ENCODE results near the gene TM9SF1. TPM values are rescaled to one million over a fixed set of nuclear protein-coding genes. Genes with fewer than 3 reads are reported as not detected.

Gene TM9SF1
- total and polyA plus RNA-seq, 2 of the 13 experiments (the other 11 are each of a cell fraction or from before 2014, with no cell fraction given), result 83.2 to 110 TPM

- no peak for TF ChIP-seq ZEB1 (IDR thresholded peaks at IDR 0.05; ENCODE audit: insufficient replicate concordance, low read depth)
- TF ChIP-seq ZNF510 (CRISPR knock-in tag; IDR thresholded peaks at IDR 0.05; ENCODE audit: low read depth), result peak; percentile 86; the same call in 1 of the 2 replicates
- TF ChIP-seq TRIM24 (CRISPR knock-in tag; IDR thresholded peaks at IDR 0.05), result no peak
- TF ChIP-seq SIN3B (IDR thresholded peaks at IDR 0.05; ENCODE audit: low read length), result no peak
- TF ChIP-seq NR2F1 (CRISPR knock-in tag; IDR thresholded peaks at IDR 0.05), result peak in 1 of 2 experiments; percentile 46; a peak in 1 of 4 replicates
- TF ChIP-seq ZBTB34 (CRISPR knock-in tag; IDR thresholded peaks at IDR 0.05), result no peak
- peak; percentile 19; the same call in 1 of the 2 replicates for TF ChIP-seq BRCA1 (CRISPR knock-in tag; IDR thresholded peaks at IDR 0.05)
- no peak for TF ChIP-seq SRSF4 (IDR thresholded peaks at IDR 0.05; ENCODE audit: low read depth, low read length, poor library complexity, severe bottlenecking)
- peak; percentile 10 for TF ChIP-seq POGK (CRISPR knock-in tag; conservative IDR thresholded peaks at IDR 0.05)
- TF ChIP-seq FOXP1 (IDR thresholded peaks at IDR 0.05), result no peak
- no peak for TF ChIP-seq FOXP1 (CRISPR knock-in tag; IDR thresholded peaks at IDR 0.05)
- TF ChIP-seq ZIK1 (CRISPR knock-in tag; IDR thresholded peaks at IDR 0.05; ENCODE audit: borderline replicate concordance, low read depth), result no peak
- TF ChIP-seq ZNF142 (CRISPR knock-in tag; IDR thresholded peaks at IDR 0.05), result 0 out of 2 replicates have a peak, but pooled peaks have one; percentile 10
- peak; percentile 40; the same call in 1 of the 2 replicates for TF ChIP-seq ZNF3 (CRISPR knock-in tag; IDR thresholded peaks at IDR 0.05)
- TF ChIP-seq GZF1 (CRISPR knock-in tag; IDR thresholded peaks at IDR 0.05), result 0 out of 2 replicates have a peak, but pooled peaks have one; percentile 5
- TF ChIP-seq ZFYVE20 (CRISPR knock-in tag; IDR thresholded peaks at IDR 0.05; ENCODE audit: borderline replicate concordance, low read depth), result no peak
- peak; percentile 65; the same call in 1 of the 2 replicates for TF ChIP-seq ZFP41 (CRISPR knock-in tag; IDR thresholded peaks at IDR 0.05; ENCODE audit: borderline replicate concordance)
- TF ChIP-seq ZNF136 (CRISPR knock-in tag; IDR thresholded peaks at IDR 0.05; ENCODE audit: low read depth), result peak; percentile 5; the same call in 1 of the 2 replicates
These were observed 49.4 kb downstream of the TM9SF1 start (continued) for GRCh38 chr14:24145690-24146452.
